Subcutaneous adipose tissue (tissue), 4 donors: ENCODE measurements around the gene C1QTNF7. TPM values are rescaled to one million over a fixed set of nuclear protein-coding genes. Genes with fewer than 3 reads are reported as not detected.

Experiments used
- total RNA-seq, 4 donors: library from RNA; depleted of rRNA; stranded (reverse); fragments of >200 nt; gene quantifications; one replicate each; pipeline ENCODE4 v1.1.0, GENCODE V29; 2016
- TF ChIP-seq, protein P1 (sequence below): fragments of 450-650 bp; IDR thresholded peaks from one replicate; pipeline ENCODE4 v1.5.1; 2016; ENCODE audit warnings: low read depth, mild to moderate bottlenecking, control low read depth, antibody characterized with exemption, moderate library complexity

Gene C1QTNF7
- total RNA-seq, 4 donors from 2014 or later = 12.4 to 19.0 (median 18.6) TPM

DNA sequence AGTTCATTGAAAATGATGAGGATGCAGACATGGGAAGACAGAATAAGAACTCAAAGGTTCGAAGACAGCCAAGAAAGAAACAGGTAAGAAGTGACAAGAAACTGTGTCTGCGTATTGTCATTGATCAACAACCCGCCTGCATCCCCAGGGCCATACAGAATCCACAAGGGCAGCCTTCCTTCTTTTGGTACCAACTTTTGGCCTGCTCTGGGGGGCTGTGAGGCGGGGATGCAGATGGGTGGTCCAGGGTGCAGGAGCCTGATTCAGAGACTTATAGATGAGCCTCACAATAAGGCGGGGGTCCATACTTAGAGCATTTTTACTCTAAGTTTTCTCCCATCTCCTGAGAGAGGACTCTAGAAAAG, 50.9 kb downstream of the C1QTNF7 start:
- TF ChIP-seq, protein P1, sequence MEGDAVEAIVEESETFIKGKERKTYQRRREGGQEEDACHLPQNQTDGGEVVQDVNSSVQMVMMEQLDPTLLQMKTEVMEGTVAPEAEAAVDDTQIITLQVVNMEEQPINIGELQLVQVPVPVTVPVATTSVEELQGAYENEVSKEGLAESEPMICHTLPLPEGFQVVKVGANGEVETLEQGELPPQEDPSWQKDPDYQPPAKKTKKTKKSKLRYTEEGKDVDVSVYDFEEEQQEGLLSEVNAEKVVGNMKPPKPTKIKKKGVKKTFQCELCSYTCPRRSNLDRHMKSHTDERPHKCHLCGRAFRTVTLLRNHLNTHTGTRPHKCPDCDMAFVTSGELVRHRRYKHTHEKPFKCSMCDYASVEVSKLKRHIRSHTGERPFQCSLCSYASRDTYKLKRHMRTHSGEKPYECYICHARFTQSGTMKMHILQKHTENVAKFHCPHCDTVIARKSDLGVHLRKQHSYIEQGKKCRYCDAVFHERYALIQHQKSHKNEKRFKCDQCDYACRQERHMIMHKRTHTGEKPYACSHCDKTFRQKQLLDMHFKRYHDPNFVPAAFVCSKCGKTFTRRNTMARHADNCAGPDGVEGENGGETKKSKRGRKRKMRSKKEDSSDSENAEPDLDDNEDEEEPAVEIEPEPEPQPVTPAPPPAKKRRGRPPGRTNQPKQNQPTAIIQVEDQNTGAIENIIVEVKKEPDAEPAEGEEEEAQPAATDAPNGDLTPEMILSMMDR = no peak

DNA sequence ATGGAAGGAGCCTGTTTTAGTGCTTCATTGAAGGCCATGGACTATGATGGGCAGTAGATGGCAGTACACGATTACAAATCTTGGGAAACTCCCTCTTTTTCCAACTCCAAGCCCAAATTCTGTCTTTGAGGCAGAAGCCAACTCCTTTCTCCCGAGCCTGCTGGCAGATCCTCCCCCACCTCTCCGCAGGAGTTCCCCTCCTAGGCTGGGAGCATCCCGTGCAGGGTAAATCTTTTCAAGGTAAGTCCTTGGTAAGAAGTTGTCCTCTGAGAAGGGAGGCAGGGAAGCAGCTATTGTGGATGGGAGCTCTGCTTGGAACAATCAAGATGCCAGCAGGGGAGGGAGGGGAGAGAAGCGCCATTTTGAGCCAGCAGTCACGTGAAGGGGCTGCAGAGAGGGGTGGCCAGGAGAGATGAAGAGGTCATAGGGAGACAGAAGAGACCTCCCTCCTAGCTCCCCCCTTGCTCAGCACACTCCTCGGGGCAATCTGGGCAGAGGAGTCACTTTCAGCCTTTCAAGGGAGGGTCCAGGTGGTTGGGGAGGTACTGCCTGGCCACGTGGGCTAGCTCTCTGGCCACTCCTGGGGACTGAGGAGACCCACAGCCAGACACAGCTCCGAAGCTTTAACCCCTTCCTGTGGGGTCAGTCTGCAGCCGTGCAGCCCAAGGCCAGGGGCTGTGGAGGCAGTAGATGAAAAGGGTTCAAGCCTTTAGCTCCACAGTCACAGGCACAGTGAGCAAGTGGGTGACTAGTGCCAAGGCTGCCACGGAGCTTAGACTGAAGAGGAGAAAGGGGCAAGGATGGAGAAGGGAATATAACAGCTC, 51.5 kb downstream of the C1QTNF7 start:
- TF ChIP-seq, protein P1 = no peak

DNA sequence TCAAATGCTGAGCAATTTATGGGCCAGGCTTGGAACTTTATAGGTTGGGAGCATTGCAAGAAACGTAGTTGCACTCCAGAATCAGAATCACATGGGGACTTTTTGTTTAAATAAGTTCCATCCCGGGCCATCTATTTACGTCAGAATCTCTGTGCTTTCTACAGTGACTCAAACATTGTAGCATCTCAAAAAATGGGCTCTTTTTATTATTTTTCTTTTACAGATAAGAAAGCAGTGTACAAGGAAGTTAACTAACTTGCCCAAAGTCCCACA, 52.0 kb downstream of the C1QTNF7 start:
- TF ChIP-seq, protein P1 = no peak

DNA sequence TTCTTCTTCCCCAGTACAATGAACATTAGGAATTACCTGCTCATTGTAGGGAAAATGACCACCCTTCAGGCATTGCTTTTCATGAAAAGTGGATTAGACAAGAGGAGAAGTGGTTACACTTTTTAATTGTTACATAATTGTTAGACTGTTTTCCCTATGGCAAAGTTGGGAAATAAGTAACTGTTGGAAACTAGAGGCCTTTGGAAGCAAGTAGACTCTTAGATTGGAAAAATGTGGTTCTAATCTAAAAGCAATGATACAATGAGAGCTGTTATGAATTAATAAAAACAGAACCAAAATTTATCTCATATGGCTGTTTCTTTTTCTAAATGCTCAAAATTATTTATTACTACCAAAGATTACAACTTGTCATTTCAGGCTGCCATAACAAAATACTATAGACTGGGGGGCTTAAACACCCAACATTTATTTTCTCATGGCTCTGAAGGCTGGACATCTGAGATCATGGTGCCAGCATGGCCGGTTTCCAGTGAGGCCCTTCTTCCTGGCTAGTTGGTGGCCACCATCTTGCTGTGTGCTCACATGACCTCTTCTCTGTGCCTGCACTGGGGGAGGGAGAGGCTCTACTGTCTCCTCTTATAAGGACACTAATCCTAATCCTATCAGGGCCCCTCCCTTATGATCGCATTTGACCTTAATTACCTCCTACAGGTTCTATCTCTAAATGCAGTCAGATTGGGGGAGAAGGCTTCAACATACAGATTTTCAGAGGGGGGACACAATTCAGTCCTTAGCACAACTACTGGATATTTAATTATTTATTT, 54.3 kb downstream of the C1QTNF7 start:
- TF ChIP-seq, protein P1 = no peak

GRCh38 chr4:15482842-15483241, 55.0 kb downstream of the C1QTNF7 start:
- TF ChIP-seq, protein P1 = no peak

DNA sequence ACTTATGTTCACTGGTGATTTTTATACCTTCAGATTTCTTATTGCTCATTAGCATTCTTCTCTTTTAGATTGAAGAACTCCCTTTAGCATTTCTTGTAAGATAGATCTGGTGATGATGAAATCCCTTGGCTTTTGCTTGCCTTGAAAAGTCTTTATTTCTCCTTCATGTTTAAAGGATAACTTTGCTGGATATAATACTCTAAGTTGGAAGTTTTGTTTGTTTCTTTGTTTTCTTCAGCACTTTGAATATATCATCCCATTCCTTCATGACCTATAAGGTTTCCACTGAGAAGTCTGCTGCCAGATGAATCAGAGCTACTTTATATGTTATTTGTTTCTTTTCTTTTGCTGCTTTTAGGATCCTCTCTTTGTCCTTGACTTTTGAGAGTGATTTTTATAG, 60.3 kb downstream of the C1QTNF7 start:
- TF ChIP-seq, protein P1 = no peak

DNA sequence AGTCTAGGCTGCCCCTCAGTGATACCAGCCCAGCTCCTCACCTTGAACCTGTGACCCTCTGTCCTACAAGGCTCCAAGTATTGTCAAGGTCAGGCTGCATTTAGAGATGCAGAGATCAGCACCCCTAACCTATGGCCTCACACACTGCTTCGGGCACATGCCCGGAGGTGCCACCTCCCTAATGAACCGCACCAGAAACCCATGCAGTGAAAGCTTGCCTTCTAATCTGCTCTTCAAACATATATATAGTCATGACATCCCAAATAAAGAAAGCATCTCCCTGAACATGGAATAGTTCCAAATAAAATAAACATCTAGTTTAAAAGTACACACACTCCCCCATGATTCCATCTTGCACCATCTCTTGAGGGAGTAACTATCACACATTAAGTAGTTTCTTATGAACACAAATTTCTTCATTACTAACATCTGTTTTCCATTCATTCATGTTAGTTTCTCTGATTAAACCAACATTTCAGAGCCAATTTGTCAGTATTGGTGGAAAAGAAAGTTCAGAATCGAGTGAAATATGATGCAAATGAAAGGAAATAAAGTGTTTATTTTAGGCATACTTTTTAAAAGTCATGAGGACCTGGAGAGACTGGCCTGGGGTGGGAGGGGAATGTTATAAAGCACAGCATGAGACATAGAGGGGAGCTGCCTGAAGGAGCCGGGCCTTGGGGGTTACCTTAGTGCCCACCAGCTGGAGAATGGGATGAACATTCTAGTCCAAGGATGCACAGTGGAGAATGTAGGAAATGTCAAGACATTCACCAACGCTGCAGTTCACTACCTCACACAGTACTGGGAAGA, 61.0 kb downstream of the C1QTNF7 start:
- TF ChIP-seq, protein P1 = no peak
